ENCODE data around the gene DEDD.
"Not testable (repeated sequence)": the region's sequence is repeated elsewhere in the genome, so short reads cannot be mapped to it uniquely, and the experiment has no call there.

Gene DEDD

GRCh38 chr1:161121834-161122233 lies 10.6 kb downstream of the DEDD start:
- no peak for DNase-seq

GRCh38 chr1:161121042-161121650 lies 11.3 kb downstream of the DEDD start:
- DNase-seq: no peak

GRCh38 chr1:161119092-161119903 lies 13.2 kb downstream of the DEDD start:
- peak; percentile 46 for DNase-seq

GRCh38 chr1:161117759-161118581 lies 14.5 kb downstream of the DEDD start, which contains the start of the genes NIT1 and PFDN2:
NIT1 (plus strand) TSS chr1:161118105; CDS start chr1:161118177, 72 bp downstream.
PFDN2 (minus strand) TSS chr1:161118037; CDS start chr1:161118026, 11 bp downstream.
- DNase-seq: peak; percentile 93

- DNase-seq: not testable (repeated sequence)
These were observed 16.5 kb downstream of the DEDD start for GRCh38 chr1:161115961-161116360.

- no peak for DNase-seq
These were observed 17.2 kb downstream of the DEDD start for GRCh38 chr1:161115132-161115711.

GRCh38 chr1:161114556-161114955 lies 17.9 kb downstream of the DEDD start:
- DNase-seq: no peak

GRCh38 chr1:161113915-161114314 lies 18.6 kb downstream of the DEDD start:
- DNase-seq: no peak

- no peak for DNase-seq
These were observed 20.9 kb downstream of the DEDD start for GRCh38 chr1:161111527-161111926.

GRCh38 chr1:161111117-161111516 lies 21.4 kb downstream of the DEDD start:
- DNase-seq: no peak

- DNase-seq: no peak
These were observed 26.0 kb downstream of the DEDD start for GRCh38 chr1:161106431-161106830.

GRCh38 chr1:161100556-161100955 lies 31.9 kb downstream of the DEDD start:
- no peak for DNase-seq

- DNase-seq: no peak
These were observed 33.2 kb downstream of the DEDD start for GRCh38 chr1:161099090-161099802.

GRCh38 chr1:161098210-161099068 lies 34.0 kb downstream of the DEDD start, which contains the start of gene KLHDC9:
KLHDC9 (plus strand) TSS chr1:161098361; CDS start chr1:161098536, 175 bp downstream.
- peak; percentile 81 for DNase-seq

- peak; percentile 70 for DNase-seq
These were observed 35.9 kb downstream of the DEDD start for GRCh38 chr1:161096530-161096929.

- no peak for DNase-seq
These were observed 36.5 kb downstream of the DEDD start for GRCh38 chr1:161096015-161096414.

- no peak for DNase-seq
These were observed 37.2 kb downstream of the DEDD start for GRCh38 chr1:161095230-161095629.

- no peak for DNase-seq
These were observed 38.0 kb downstream of the DEDD start for GRCh38 chr1:161094481-161094880.

GRCh38 chr1:161092621-161093028 lies 39.8 kb downstream of the DEDD start:
- no peak for DNase-seq

GRCh38 chr1:161091796-161092507 lies 40.5 kb downstream of the DEDD start:
- DNase-seq: no peak

All from right hindlimb (tissue), 1 donor.